Measurements from ENCODE around the gene PAWR.

The PAWR gene

GRCh38 chr12:79674629-79675028, 16.1 kb downstream of the PAWR start (continued):
- TF ChIP-seq CREB5 (CRISPR knock-in tag; IDR thresholded peaks at IDR 0.05; ENCODE audit: low read depth) (no peak), ZFP3 (CRISPR knock-in tag; IDR thresholded peaks at IDR 0.05) (no peak), TOX (CRISPR knock-in tag; IDR thresholded peaks at IDR 0.05; ENCODE audit: borderline replicate concordance) (no peak), OSR1 (CRISPR knock-in tag; IDR thresholded peaks at IDR 0.05) (no peak), TCF4 (CRISPR knock-in tag; IDR thresholded peaks at IDR 0.05; ENCODE audit: borderline replicate concordance) (no peak), CSDC2 (CRISPR knock-in tag; IDR thresholded peaks at IDR 0.05) (no peak), ARNTL (CRISPR knock-in tag; IDR thresholded peaks at IDR 0.05; ENCODE audit: borderline replicate concordance, low read depth) (no peak), SNAI2 (CRISPR knock-in tag; IDR thresholded peaks at IDR 0.05) (no peak), GLIS3 (CRISPR knock-in tag; IDR thresholded peaks at IDR 0.05) (no peak), ZNF70 (CRISPR knock-in tag; IDR thresholded peaks at IDR 0.05) (no peak)

GRCh38 chr12:79673354-79673753, 17.4 kb downstream of the PAWR start:
- TF ChIP-seq CSRNP3 (CRISPR knock-in tag; IDR thresholded peaks at IDR 0.05), result no peak
- no peak for ATAC-seq

GRCh38 chr12:79668113-79668512, 22.7 kb downstream of the PAWR start:
- no peak for ATAC-seq
- no peak for TF ChIP-seq CSRNP3 (CRISPR knock-in tag; IDR thresholded peaks at IDR 0.05)
- no peak for TF ChIP-seq TSHZ2 (CRISPR knock-in tag; IDR thresholded peaks at IDR 0.05)
- no peak for TF ChIP-seq CREB5 (CRISPR knock-in tag; IDR thresholded peaks at IDR 0.05; ENCODE audit: low read depth)

GRCh38 chr12:79665212-79665887, 25.4 kb downstream of the PAWR start:
- peak; percentile 44; the same call in 2 of the 3 replicates for ATAC-seq
- TF ChIP-seq ARNTL (CRISPR knock-in tag; IDR thresholded peaks at IDR 0.05; ENCODE audit: borderline replicate concordance, low read depth) (no peak), CREB5 (CRISPR knock-in tag; IDR thresholded peaks at IDR 0.05; ENCODE audit: low read depth) (0 out of 2 replicates have a peak, but pooled peaks have one; percentile 19), CSRNP3 (CRISPR knock-in tag; IDR thresholded peaks at IDR 0.05) (no peak), RARB (CRISPR knock-in tag; IDR thresholded peaks at IDR 0.05) (no peak), ZNF70 (CRISPR knock-in tag; IDR thresholded peaks at IDR 0.05) (0 out of 2 replicates have a peak, but pooled peaks have one; percentile 47), ZFP30 (CRISPR knock-in tag; IDR thresholded peaks at IDR 0.05) (no peak), PATZ1 (CRISPR knock-in tag; IDR thresholded peaks at IDR 0.05; ENCODE audit: borderline replicate concordance) (peak; percentile 65; the same call in 1 of the 2 replicates), TSHZ2 (CRISPR knock-in tag; IDR thresholded peaks at IDR 0.05) (no peak), TOX (CRISPR knock-in tag; IDR thresholded peaks at IDR 0.05; ENCODE audit: borderline replicate concordance) (no peak), ISL1 (CRISPR knock-in tag; IDR thresholded peaks at IDR 0.05) (peak; percentile 89), TCF4 (CRISPR knock-in tag; IDR thresholded peaks at IDR 0.05; ENCODE audit: borderline replicate concordance) (peak; percentile 75), GLIS3 (CRISPR knock-in tag; IDR thresholded peaks at IDR 0.05) (no peak), CSDC2 (CRISPR knock-in tag; IDR thresholded peaks at IDR 0.05) (no peak), ZFP3 (CRISPR knock-in tag; IDR thresholded peaks at IDR 0.05) (no peak)
